Right atrium auricular region (tissue), 2 donors: Measurements from ENCODE around the gene RDH5. TPM values are rescaled to one million over a fixed set of nuclear protein-coding genes. Genes with fewer than 3 reads are reported as not detected.

Experiments used
- DNase-seq: peaks from one replicate; pipeline ENCODE4 v3.0.0-alpha.2; 2019; ENCODE audit warnings: low spot score
- H3K27ac ChIP-seq, 2 donors: fragments of 200-600 bp; sonication (generic); 1 replicate in 1 of 2; 2 replicates in 1 of 2; pipeline ENCODE4 v1.5.1; 2016 to 2019
- H3K27me3 ChIP-seq, 2 donors: fragments of 200-600 bp; sonication (generic); one replicate each; pipeline versions ENCODE4 v1.5.1 to v1.6.0; 2017 to 2019
- H3K36me3 ChIP-seq: fragments of 200-600 bp; sonication (generic); one replicate; pipeline ENCODE4 v1.5.1; 2016
- H3K4me1 ChIP-seq, 2 donors: fragments of 200-600 bp; sonication (generic); one replicate each; pipeline versions ENCODE4 v1.5.1 to v1.6.0; 2017 to 2019
- H3K4me3 ChIP-seq, 2 donors: fragments of 200-600 bp; sonication (generic); 1 replicate in 1 of 2; 2 replicates in 1 of 2; pipeline ENCODE4 v1.5.1; 2017 to 2019; ENCODE audit warnings: mild to moderate bottlenecking in 1 of 2, moderate library complexity in 1 of 2
- H3K9me3 ChIP-seq, 2 donors: fragments of 200-600 bp; sonication (generic); one replicate each; pipeline ENCODE4 v1.5.1; 2019
- total RNA-seq, 2 donors: library from RNA; depleted of rRNA; stranded (reverse); fragments of >200 nt; gene quantifications; one replicate each; pipeline ENCODE4 v1.1.0, GENCODE V29; 2016
- TF ChIP-seq, protein P1 (sequence below), 2 donors: fragments of 200-600 bp; sonication (generic); IDR thresholded peaks; one replicate each; pipeline ENCODE4 v1.5.1; 2019; ENCODE audit warnings: antibody characterized with exemption in 2 of 2

The RDH5 gene
- total RNA-seq, 2 donors from 2014 or later, result 13.0 to 22.4 TPM

DNA sequence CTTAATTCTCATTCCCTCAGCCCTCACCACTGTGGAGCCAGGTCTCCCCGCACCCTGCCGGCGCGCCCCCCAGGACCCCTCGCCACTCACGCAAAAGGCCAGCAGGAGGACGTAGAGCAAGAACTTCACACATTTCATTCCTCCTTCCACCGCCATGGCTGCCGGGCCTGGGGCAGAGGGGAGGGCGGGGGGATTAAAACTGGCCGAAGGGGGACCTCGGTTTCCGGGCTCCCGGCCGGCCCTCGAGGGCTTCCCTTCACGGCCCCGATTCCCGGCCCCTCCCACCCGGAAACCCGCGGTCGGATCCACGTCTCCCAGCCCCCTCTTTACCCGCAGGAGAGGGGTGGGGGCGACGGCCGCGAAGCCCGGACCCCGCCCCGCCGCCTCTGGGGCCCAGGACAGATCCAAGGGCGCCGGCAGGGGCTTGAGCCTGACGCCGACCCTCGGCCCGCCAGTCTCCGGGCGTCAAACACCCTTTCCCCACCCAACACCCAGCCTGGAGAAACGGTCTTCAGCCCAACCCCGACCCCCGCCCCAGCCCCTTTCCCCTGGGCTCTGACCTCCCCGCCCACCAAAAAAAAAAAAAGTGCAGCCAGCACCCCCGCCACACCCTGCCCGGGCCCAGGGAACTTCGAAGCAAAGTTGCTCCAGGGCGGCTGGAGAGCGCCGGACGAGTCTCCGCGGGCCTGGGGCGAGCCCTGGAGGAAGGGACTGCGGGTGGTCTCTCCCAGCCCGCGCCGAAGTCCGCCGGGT lies 8.2 kb downstream of the RDH5 start:
- H3K27ac ChIP-seq, result peak overlapping the region; percentile 99 to 100
- H3K9me3 ChIP-seq, result no peaks in the 10 kb centered on the region
- H3K27me3 ChIP-seq, result no peaks in the 10 kb centered on the region
- H3K4me1 ChIP-seq, result peaks cover 0 to 73% of the 10 kb centered on the region in 2 donors
- peak overlapping the region; percentile 79 to 80 for H3K4me3 ChIP-seq
- DNase-seq, result no peak
- peaks cover 34% of the 10 kb centered on the region for H3K36me3 ChIP-seq
- TF ChIP-seq, protein P1, sequence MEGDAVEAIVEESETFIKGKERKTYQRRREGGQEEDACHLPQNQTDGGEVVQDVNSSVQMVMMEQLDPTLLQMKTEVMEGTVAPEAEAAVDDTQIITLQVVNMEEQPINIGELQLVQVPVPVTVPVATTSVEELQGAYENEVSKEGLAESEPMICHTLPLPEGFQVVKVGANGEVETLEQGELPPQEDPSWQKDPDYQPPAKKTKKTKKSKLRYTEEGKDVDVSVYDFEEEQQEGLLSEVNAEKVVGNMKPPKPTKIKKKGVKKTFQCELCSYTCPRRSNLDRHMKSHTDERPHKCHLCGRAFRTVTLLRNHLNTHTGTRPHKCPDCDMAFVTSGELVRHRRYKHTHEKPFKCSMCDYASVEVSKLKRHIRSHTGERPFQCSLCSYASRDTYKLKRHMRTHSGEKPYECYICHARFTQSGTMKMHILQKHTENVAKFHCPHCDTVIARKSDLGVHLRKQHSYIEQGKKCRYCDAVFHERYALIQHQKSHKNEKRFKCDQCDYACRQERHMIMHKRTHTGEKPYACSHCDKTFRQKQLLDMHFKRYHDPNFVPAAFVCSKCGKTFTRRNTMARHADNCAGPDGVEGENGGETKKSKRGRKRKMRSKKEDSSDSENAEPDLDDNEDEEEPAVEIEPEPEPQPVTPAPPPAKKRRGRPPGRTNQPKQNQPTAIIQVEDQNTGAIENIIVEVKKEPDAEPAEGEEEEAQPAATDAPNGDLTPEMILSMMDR (IDR thresholded peaks at IDR 0.05), result no peak

DNA sequence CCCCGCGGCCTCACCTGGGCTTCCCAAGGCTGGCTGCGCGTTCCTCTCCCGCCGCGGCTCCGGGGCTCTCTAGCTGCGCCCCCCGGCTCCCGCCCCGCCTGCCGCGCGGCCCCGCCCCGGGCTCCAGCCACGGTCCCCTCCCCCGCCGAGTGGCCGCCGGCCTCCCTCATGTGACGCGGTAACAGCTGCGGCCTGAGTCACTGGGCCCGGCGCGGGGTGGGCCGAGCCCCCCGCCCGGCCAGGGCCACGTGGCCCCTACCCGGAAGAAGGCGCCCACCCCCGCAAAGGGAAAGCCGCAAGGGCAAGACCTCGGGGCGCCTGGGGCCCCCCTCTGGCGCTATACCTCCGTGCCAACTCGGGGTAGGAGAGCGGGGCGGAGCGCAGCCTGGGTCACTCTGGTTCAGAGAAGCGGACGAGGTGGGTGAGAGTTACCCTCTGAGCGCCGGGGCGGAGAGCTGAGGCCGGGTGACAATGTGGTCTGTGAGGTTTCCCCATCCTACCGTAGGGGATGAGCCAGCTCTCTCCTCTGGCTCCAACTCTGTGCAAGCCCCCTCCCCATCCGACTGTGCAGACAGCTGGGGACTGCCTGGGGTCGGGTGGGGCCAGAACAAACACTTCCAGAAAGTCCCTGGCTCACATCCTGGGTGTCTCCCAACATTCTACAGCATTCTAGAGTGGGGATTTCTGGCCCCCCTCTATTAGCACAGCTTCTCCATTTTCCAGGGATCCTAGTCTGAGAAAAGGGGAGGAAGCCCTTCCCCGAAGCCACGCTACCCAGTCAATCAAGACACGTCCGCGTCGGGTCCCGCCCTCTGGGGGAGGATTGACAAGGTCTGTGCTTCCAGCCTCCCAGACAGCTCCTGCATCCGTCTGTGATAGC lies 9.0 kb downstream of the RDH5 start, which contains the start of gene CD63:
CD63 (minus strand) TSS at position 71 of the 880 bp plus-strand sequence. CDS start 668 bp downstream, outside the sequence.
- H3K4me3 ChIP-seq, result peak within 1 kb of the TSS; percentile 79 to 80
- TF ChIP-seq, protein P1 (IDR thresholded peaks at IDR 0.05), result no peak
- H3K4me1 ChIP-seq, result peaks cover 0 to 65% of the 10 kb centered on the region in 2 donors
- H3K27me3 ChIP-seq, result no peaks in the 10 kb centered on the region
- peak within 1 kb of the TSS; percentile 99 to 100 for H3K27ac ChIP-seq
- H3K36me3 ChIP-seq, result peaks cover 30% of the 10 kb centered on the region
- H3K9me3 ChIP-seq, result no peaks in the 10 kb centered on the region
- DNase-seq, result peak; percentile 97

DNA sequence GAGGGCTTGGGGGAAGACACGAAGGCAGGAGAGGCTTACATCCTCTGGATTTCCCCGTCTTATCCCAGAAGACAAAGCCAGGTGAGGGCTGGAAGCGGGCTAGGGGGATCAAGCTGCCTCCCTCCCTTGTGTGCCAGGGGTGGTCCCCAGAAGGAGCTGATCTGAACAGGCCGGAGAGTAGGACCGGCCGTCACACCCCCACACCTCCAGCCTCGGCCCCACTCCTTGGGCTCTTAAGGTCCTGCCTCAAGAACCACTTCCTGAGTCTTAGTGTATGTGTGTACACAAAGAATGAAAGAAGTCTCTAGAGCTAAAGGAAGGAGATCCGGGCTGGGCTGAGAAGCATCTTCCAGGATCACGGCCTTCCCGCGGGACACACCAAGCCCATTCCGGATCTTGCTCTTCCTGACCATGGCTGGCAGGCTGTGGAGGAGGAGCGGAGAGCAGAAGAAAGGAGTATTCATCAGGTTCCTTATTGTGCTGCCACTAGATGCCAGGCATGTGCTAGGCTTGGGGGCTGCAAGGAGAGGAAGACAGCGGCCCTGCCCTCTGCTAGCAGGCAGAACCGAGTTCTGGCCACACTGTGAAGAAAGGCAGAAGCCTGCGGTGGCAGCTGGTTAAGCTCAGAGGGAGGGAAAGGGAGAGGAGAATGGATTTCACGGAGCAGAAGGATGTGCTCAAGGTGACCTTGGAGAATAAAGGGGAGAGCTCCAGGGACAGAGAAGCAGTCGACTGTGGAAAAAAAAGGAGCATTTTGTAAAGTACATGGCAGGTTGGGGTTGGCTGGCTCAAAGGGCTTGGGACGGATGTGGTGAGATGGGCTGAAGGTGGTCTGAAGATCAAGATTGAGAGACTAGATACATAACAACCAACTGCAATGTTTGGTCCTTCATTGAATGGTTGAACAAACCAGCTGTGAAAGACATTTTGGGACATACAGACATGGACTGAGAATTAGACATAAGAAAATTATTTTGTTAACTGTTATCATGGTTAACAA lies 9.9 kb downstream of the RDH5 start:
- peaks cover 23% of the 10 kb centered on the region for H3K36me3 ChIP-seq
- H3K9me3 ChIP-seq, result no peaks in the 10 kb centered on the region
- H3K4me1 ChIP-seq, result peaks cover 0 to 56% of the 10 kb centered on the region in 2 donors
- H3K27ac ChIP-seq, result peak overlapping the region; percentile 99 to 100
- TF ChIP-seq, protein P1 (IDR thresholded peaks at IDR 0.05), result no peak
- H3K4me3 ChIP-seq, result peak overlapping the region; percentile 79 to 80
- H3K27me3 ChIP-seq, result no peaks in the 10 kb centered on the region
- DNase-seq, result no peak

GRCh38 chr12:55732288-55732687 lies 12.1 kb downstream of the RDH5 start:
- Histone ChIP-seq H3K4me3 (no peak overlapping the region), H3K36me3 (peaks cover 1% of the 10 kb centered on the region), H3K9me3 (no peaks in the 10 kb centered on the region), H3K27me3 (no peaks in the 10 kb centered on the region), H3K4me1 (peaks cover 0 to 46% of the 10 kb centered on the region in 2 donors), H3K27ac (peak overlapping the region in 1 of 2 donors; percentile 35)
- TF ChIP-seq, protein P1 (IDR thresholded peaks at IDR 0.05), result no peak
- DNase-seq, result no peak

GRCh38 chr12:55733021-55733555 lies 12.9 kb downstream of the RDH5 start:
- no peak for DNase-seq
- Histone ChIP-seq H3K27me3 (no peaks in the 10 kb centered on the region), H3K4me1 (peaks cover 0 to 47% of the 10 kb centered on the region in 2 donors), H3K9me3 (no peaks in the 10 kb centered on the region), H3K36me3 (no peaks in the 10 kb centered on the region), H3K27ac (no peak overlapping the region), H3K4me3 (no peak overlapping the region)
- TF ChIP-seq, protein P1 (IDR thresholded peaks at IDR 0.05), result no peak
